GM19025 (cell line): ENCODE measurements around the gene MEDAG.
"Not testable (repeated sequence)": the region's sequence is repeated elsewhere in the genome, so short reads cannot be mapped to it uniquely, and the experiment has no call there.

Experiments
- ATAC-seq: cut with Tn5 transposase; IDR thresholded peaks from one replicate; pipeline ENCODE4 v1.9.1; 2021; ENCODE audit warnings: mild to moderate bottlenecking, low read depth, moderate library complexity; ENCODE audit not compliant: unreplicated experiment

Gene MEDAG

DNA sequence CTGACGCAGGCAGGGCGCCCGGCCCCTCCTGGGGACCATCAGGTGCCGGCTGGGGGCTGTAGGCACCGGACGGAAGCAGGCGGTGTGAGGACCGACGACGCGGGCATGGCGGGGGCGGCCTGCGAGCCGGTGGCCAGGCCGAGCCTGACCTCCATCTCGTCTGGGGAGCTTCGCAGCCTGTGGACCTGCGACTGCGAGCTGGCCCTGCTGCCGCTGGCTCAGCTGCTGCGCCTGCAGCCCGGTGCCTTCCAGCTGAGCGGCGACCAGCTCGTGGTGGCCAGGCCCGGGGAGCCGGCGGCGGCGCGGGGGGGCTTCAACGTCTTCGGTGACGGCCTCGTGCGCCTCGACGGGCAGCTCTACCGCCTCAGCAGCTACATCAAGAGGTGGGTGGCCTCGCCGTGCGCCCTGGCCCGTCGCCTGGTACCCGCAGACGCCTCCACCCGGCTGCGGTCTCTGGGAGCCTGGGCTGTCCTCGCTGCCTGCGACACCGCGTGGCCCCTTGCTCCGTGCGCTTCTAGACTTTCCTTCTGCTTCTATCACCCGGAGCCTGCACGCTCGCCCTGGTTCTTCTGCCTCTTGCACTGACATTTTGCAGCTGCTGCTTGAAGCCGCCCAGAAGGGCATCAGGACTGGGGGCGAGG lies 460 bp downstream of the MEDAG start:
- ATAC-seq, result no peak

DNA sequence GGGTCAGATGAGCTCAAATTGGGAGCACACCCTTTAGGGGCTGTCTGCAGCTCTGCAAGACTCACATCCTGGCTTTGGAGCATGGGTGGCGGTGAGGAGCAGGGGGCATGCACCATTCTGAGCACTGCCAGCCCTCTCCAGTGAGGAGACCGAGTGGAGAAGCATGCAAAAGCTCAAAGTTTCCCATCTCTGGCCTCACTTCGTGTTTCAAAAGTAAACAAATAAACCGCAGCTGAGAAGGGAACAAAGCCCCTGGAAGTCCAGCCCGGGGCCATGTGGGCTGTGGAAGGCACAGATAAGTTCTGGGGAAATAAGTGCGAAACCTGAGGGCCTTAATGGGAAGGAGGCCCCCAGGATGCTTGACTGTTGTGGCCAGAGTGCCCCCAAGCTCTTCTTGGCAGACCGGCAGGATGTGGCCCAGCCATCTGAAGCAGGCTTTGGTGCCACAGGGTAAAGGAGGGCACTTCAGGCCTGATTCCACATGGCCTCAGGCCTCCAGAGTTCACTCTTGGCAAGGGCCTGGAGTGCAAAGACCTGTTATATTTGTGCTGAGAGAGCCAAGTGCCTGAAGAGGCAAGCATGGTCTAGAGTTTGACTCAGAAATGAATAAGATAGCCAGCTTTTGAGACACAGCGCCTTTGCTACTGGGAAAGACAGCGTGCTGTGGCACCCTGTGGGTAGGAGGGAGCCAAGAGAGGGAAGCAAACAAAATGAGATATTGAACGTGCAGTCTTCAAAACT lies 1.2 kb downstream of the MEDAG start:
- ATAC-seq, result no peak

DNA sequence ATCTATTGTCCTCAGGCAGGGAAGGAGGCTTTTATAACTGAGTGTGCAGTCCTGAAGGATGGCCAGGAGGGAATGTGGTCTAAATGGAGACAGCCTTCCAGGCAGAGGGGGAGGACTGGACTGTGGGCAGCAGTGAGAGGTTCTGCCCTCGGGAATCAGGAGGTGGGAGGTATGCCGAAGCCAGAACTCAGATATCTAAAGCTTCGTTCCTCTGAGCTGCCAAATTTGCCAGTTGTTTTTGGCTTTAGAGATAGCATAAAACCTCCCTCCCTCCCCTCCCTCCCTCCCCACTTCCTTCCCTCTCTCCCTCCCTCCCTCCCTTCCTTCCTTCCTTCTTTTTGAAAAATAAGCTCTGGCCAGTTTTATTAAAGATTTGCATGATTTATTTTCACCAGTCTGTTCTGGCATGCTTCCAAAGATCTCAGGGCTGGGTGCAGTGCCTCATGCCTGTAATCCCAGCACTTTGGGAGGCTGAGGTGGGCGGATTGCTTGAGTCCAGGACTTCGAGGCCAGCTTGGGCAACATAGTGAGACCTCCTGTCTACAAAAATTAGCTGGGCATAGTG lies 2.4 kb downstream of the MEDAG start:
- no peak for ATAC-seq

DNA sequence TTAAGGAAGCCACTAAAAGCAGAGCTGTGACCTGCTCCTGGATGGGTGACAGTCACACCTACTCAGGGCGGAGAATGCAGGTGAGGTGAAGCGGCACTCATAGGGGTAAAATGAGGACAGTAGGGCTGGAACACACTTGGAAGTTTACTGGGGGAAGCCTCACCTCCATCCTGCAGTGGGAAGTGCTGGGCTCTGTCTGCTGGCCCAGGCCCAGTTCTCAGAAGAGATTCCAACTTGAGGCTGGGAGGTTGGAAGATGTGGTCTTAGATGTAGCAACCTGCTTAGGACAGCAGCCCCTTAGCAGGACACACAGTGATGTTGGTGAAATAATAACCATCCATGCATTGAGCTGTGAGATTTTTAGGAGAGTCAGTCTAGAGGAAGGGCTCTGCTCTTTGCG lies 4.6 kb downstream of the MEDAG start:
- no peak for ATAC-seq

DNA sequence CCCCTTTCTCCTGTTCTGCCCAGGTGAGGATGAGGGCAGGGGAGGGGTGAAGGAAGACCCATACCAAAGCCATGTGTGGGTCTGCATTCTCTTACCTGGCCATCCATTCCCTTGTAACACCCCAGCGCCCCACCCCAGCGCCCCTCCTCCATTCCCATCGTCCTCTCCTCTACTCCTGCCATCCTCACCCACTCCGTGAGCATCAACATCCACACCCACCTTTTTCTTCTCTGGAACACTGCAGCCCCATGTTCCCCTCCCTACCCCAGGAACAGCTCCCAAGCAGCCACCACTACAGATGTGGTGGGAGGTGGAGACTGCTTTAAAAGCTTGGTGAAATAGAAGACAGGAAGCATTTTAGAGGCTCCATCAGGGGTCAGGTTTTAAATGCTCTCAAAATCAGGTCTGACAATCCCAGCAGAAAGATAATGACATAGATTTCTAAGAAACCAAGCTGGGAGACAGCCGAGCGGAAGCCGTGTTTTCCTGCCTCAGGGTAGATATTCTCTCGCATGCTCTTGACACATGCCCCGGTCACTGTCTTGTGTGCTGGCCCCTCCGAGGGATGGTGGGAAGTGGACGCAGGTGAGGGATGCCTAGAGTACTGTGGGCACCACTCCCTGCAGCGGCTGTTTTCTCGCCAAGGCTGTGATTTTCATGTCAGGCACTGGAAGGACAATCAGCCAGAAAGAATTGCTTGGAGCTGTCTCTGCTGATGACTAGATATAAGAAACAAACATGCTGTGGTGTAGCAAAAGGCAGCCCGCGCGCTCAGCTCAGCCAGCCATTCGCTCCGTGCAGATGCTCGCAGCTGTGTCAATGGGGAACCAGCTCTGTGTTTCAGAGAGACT lies 9.8 kb downstream of the MEDAG start:
- no peak for ATAC-seq

DNA sequence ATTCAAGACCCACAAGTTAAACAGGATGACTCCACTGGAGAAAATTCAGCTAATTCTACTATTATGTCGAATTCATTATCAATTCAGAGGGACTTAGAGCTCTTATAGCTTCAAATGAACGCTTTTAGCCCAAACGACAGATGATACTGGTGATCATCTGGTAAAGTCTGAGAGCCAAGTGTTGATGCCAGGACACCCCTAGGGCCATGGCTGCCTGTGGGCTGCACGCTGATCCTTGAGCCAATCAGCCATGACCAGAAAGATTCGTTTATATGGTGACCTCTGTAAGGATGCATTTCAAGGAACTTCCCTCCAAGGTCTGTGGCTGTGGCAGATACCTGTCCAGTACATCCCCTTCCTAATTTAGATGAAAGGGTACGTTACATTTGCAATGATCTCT lies 10.9 kb downstream of the MEDAG start:
- ATAC-seq, result no peak

DNA sequence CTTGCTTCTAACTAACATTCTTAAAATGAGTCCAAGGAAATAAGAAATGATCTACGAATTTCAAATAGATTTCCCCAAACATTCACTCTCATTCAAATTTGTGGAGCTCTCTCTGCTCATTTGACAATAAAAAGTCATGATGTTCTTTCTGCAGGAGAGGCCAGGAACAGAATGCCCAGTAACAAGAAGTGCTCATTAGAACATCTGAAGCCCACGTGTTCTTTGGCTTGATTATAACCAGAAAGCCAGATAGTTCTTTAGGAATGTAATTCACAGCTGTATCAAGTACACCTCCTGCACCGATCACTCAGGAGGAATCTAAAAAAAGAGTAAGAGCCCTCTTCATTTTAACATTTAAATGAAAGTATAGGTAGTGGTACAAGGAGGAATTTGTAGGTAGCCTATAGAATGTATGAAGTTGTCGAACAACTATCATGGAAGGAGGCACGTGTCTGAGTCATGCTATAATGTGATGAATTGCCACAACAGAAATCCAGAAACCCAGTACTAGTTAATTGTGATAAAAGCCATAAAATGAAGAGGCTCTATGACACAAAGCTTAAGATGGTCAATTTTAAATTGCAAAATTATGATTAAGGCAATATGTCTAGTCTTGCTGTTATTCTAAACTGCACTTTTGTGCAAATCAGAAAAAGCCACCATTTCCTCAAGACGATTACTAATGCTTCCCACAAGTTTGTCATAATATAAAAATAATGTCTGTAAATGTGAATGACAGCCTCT lies 12.8 kb downstream of the MEDAG start:
- ATAC-seq, result no peak

DNA sequence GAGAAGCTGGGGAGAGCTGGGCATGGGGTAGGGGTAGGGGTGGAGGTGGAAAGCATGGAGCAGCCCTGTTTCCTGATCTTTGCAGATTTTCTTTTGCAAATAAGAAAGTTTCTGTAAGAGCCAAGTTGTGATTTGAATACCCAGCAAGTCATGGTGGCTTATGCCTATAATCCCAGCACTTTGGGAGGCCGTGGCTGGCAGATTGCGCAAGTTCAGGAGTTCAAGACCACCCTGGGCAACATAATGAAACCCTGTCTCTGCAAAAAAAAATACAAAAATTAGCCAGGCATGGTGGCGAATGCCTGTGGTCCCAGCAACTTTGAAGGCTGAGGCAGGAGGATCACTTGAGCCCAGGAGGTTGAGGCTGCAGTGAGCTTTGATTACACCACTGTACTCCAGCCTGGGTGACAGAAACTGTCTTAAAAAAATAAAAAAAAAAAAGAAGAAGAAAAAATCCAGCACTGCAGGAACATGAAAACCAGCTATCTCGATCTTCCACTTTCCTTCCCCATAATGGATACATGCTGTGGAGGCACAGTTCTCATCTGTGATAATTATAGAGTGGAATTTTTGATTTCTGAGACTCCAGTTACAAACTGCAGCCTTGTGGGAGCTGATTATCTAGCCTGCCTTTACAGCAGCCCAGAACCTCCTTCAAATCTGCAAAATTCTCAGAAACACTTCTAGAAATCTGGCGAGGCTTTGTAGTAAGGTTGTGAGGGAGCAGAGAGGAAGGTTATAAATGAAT lies 14.3 kb downstream of the MEDAG start:
- ATAC-seq, result no peak

DNA sequence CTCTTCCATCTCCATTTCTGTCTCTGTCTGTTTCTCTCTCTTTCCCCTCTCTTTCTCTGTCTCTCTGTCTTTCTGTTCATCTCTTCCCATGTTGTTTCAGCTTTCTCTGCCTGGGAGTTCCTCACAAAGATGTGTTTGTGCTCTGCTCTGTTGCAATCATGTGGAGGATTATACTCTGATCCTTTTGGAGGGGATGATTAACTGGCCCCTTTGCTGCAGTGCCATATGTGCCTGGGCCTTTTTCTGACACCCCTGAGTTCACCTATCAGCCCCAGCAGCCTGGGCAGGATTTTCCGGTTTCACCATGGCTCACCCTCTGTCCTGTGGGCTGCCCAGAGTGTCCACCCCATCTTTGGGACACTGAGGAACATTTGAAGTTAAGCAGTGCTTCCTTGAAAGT lies 17.3 kb downstream of the MEDAG start:
- no peak for ATAC-seq

DNA sequence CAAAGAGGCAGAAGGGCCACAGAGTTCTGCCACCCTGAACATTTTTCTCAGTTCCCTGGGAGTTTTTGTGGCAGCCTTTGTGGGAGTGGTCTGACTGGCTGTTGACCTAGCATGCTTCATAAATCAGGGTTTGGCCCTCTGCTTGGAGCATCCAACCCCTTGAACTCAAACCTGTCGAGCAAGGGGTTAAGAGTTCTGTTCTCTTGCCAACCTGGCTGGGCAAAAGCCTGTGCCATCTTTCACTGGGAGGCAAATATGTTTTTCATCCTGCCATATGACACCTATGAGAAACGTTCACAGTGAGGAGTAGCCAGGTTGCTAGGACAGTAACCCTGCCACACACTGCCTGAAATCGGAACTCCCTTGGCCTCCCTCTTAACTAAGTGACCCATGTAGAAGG lies 18.6 kb downstream of the MEDAG start:
- no peak for ATAC-seq

DNA sequence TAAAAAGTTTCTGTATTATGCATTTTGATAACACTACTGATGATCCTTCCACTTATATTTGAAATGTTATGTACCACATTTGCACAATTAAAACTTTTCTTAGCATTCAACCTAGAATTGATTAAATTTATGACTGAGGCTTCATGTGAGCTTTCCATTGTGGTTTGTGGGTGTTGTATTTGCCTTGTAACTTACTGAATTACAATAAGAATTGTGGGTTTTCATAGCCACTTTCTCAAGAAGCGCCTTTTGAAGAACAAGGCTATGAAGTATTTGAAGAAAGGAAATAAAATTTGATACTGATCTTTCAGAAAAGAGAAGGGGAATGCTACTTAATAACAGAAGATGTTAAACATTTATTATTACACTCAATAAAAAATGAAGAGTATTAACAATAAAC lies 19.4 kb downstream of the MEDAG start:
- ATAC-seq, result no peak

DNA sequence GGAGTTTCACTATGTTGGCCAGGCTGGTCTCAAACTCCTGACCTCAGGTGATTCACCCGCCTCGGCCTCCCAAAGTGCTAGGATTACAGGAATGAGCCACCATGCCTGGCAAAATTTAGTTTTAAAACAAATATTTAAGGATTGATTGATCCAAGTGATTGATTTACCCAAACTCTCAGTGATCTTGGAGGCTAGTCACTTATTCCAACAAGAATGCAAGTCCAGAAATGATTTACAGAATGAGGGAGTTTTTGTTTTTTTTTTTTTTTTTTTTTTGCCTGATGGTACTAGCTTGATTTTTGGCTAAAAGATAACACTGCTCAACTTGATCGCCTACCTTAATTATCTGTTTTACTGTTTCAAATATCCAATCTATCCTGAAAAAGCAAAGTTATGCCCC lies 20.7 kb downstream of the MEDAG start:
- ATAC-seq, result no peak

DNA sequence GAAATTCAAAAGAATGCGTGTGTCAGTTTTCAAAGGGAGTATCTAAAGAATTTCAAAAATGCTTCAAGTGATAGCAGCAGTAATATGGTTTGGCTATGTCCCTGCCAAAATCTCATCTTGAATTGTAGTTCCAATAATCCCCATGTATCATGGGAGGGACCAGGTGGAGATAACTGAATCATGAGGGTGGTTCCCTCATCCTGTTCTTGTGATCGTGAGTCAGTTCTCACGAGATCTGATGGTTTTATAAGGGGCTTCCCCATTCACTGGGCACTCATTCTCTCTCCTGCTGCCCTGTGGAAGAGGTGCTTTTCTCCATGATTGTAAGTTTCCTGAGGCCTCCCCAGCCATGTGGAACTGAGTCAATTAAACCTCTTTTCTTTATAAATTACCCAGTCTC lies 21.1 kb downstream of the MEDAG start:
- not testable (repeated sequence) for ATAC-seq

DNA sequence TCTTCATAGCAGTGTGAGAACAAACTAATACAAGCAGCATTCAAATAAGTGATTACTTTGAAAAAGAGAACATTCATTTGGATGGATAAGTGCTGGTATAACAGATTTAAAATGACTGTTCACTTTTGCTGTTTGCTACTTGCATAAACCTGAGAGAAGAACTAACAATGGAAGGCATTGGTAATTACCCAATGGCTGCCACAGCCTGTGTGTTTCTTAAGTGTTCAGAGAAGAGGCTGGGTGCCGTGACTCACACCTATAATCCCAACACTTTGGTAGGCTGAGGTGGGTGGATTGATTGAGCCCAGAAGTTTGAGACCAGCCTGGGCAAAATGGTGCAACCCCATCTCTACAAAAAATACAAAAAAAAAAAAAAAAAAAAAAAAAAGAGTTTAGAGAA lies 21.5 kb downstream of the MEDAG start:
- ATAC-seq, result no peak

DNA sequence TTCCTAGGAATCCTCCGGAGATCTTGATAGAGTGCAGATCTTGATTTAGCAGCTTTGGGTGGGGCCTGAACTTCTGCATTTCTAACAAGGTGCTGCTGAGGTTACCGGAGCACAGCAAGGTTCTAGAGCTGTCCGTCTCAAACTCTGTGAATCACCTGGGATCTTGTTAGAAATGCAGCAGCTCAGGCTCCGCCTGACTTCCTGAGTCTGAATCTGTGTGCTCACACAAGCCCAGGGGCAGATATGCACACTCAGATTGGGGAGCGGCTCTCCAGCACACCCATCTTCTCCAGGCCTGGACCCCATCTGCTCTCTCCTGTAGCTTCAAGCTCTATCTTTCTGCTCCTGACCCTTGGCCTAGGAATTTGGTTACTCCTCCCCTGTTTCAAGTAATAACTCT lies 22.9 kb downstream of the MEDAG start:
- ATAC-seq, result no peak

DNA sequence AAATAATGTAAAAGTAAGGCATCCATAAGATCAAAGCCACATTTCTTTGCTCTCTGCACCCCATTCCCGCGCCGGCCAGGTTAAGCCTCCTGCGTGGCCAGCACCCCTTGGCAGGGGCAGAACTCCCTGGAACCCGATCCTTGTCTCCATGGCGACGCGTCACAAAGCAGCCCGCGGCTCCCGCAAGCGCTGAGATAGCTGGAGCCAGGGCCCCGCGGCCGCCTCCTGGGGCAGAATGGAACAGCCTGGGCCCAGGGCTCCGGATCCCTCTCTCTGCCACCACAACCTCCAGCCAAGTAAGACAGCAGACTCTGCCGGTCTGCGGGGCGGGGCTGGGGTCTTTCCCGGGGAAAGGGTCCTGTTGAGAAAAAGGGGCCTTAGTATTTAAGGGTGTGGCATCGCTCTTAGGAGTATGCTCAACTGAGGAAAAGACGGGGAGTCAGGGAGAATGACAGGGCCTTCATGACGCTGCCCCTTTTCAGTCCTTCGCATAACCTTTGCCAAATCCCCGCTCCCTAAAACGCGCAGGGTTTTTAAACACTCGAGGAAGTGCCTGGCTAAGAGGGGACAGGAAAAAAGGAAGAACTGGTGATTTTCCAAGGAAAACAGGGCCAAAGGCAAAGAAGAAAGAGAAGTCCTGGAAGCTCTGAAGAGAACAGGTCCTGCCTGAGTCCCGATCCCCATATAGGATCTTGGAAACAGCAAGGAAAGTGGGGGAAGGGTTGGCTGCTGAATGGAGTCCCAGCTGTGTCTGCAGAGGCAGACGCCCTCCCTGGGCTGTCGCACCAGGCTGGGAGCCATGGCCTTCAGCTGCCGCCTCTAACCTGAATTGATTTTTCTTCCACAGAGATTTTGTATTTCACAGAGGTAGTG lies 26.6 kb downstream of the MEDAG start, which contains the start of gene TEX26:
Gene TEX26 (plus strand): TSS at position 176 of the 873 bp plus-strand sequence. CDS start 60 bp downstream, at position 236.
- no peak for ATAC-seq

DNA sequence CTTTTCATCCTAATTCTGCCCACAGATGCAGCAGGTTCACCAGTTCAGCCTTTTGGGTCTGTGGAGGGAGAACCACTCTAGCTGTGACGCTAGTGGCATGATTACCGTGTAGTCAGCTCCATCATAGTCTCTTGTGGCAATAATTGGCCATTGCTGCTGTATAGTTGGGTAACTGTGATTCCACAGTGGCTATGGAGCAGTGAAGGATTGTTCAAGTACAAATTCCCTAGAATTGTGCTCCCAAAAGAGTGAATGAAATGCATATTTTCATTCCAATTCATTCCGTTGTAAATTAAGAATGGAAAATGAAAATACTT lies 27.2 kb downstream of the MEDAG start:
- no peak for ATAC-seq

DNA sequence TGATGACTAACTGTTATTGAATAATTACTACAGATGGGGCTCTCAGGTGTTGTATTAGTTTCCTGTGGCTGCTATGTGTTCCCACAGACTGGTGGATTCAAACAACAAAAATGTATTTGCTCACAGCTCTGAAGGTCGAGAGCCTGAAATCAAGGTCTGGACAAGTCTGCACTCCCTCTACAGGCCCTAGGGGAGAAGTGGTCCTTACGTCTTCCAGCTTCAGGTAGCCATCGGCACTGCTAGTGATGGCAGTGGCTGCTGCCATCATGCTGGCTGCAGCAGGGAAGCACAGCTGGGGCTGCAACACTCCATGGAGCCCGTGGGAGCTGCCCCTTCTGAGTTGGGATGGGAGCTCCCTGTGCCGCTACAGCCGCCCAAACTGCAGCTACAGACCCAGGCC lies 28.3 kb downstream of the MEDAG start:
- ATAC-seq, result no peak

DNA sequence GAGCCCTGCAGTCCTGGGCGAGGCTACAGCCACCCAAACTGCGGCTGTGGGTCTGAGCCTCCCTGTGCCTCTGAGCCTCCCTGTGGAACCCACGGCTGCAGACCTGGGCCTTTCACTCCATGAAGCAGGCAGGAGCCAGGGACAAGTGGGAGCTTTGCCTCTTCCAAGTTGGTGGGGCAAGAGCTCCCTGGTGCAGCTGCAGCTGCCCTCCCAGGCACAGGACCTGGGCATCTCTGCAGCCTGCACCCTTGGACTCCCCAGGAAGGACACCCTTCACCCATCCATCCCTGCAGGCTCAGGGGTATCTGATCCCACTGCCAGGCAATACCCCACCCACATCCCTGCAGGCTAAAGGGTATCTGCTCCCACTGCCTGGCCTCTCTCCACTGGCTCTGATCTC lies 28.7 kb downstream of the MEDAG start:
- ATAC-seq, result no peak
